KMS-11 (cell line): Measurements from ENCODE around the gene GNA15.

Source experiments
- H2AFZ ChIP-seq: fragments of 200-600 bp; sonication (generic); 2 replicates; pipeline ENCODE4 v1.6.1; 2016; ENCODE audit warnings: antibody characterized with exemption, mixed run types, low read depth
- H3K27ac ChIP-seq: fragments of 200-600 bp; sonication (generic); 2 replicates; pipeline ENCODE4 v1.6.1; 2016; ENCODE audit warnings: mild to moderate bottlenecking, mixed run types
- H3K27me3 ChIP-seq: fragments of 200-600 bp; sonication (generic); 2 replicates; pipeline ENCODE4 v1.6.1; 2017; ENCODE audit warnings: mild to moderate bottlenecking, low read depth, mixed run types, moderate library complexity; ENCODE audit not compliant: insufficient read depth
- H3K36me3 ChIP-seq: fragments of 200-600 bp; sonication (generic); 2 replicates; pipeline ENCODE4 v1.6.1; 2017; ENCODE audit warnings: mild to moderate bottlenecking, mixed run types; ENCODE audit not compliant: insufficient read depth
- H3K4me1 ChIP-seq: fragments of 200-600 bp; sonication (generic); 2 replicates; pipeline ENCODE4 v1.6.1; 2016; ENCODE audit warnings: mild to moderate bottlenecking, low read depth, mixed run types; ENCODE audit not compliant: poor library complexity, severe bottlenecking
- H3K4me2 ChIP-seq: fragments of 200-600 bp; sonication (generic); 2 replicates; pipeline ENCODE4 v1.7.0; 2016; ENCODE audit warnings: mild to moderate bottlenecking, mixed run types
- H3K4me3 ChIP-seq: fragments of 200-600 bp; sonication (generic); IDR thresholded peaks from 2 replicates; pipeline ENCODE4 v1.6.1; 2017; ENCODE audit warnings: low read depth, low read length, mixed read lengths; ENCODE audit not compliant: insufficient read depth
- H3K79me2 ChIP-seq: fragments of 200-600 bp; sonication (generic); 2 replicates; pipeline ENCODE4 v1.6.1; 2016; ENCODE audit warnings: low read depth, mixed run types; ENCODE audit not compliant: insufficient read depth
- H3K9ac ChIP-seq: fragments of 200-600 bp; sonication (generic); 2 replicates; pipeline ENCODE4 v1.6.1; 2016; ENCODE audit warnings: mild to moderate bottlenecking, mixed run types
- H4K20me1 ChIP-seq: fragments of 200-600 bp; sonication (generic); 2 replicates; pipeline ENCODE4 v1.6.1; 2016; ENCODE audit warnings: mild to moderate bottlenecking, mixed run types; ENCODE audit not compliant: insufficient read depth
- CTCF ChIP-seq: fragments of 200-600 bp; sonication (generic); conservative IDR thresholded peaks from 2 replicates; pipeline ENCODE4 v1.6.1; 2017; ENCODE audit warnings: low read depth, mild to moderate bottlenecking, antibody characterized with exemption, low read length, moderate library complexity, mixed read lengths

GNA15 gene

GRCh38 chr19:3119693-3120380 lies 16.0 kb upstream of the GNA15 start:
- Histone ChIP-seq H3K4me1 (peaks cover 2% of the 10 kb centered on the region), H4K20me1 (no peaks in the 10 kb centered on the region), H3K27ac (no peak overlapping the region), H3K4me3 (no peak overlapping the region), H3K4me2 (no peak overlapping the region), H3K79me2 (no peaks in the 10 kb centered on the region), H3K36me3 (no peaks in the 10 kb centered on the region), H2AFZ (no peak overlapping the region), H3K27me3 (peaks cover 20% of the 10 kb centered on the region), H3K9ac (no peak overlapping the region)
- no peak for TF ChIP-seq CTCF

GRCh38 chr19:3120611-3121276 lies 15.1 kb upstream of the GNA15 start:
- Histone ChIP-seq H3K4me2 (no peak overlapping the region), H3K27ac (no peak overlapping the region), H4K20me1 (no peaks in the 10 kb centered on the region), H3K4me3 (no peak overlapping the region), H3K27me3 (peaks cover 27% of the 10 kb centered on the region), H2AFZ (no peak overlapping the region), H3K36me3 (no peaks in the 10 kb centered on the region), H3K9ac (no peak overlapping the region), H3K79me2 (no peaks in the 10 kb centered on the region), H3K4me1 (peaks cover 11% of the 10 kb centered on the region)
- TF ChIP-seq CTCF: no peak

- Histone ChIP-seq H3K79me2 (no peaks in the 10 kb centered on the region), H3K27ac (no peak overlapping the region), H2AFZ (no peak overlapping the region), H3K4me1 (peaks cover 11% of the 10 kb centered on the region), H3K36me3 (no peaks in the 10 kb centered on the region), H3K4me2 (no peak overlapping the region), H3K9ac (no peak overlapping the region), H4K20me1 (no peaks in the 10 kb centered on the region), H3K27me3 (peaks cover 27% of the 10 kb centered on the region), H3K4me3 (no peak overlapping the region)
- TF ChIP-seq CTCF: no peak
Observed at GRCh38 chr19:3121396-3121795, 14.4 kb upstream of the GNA15 start.

GRCh38 chr19:3121821-3122511 lies 13.9 kb upstream of the GNA15 start:
- H3K36me3 ChIP-seq: no peaks in the 10 kb centered on the region

More at GRCh38 chr19:3121821-3122511, 13.9 kb upstream of the GNA15 start:
- Histone ChIP-seq H2AFZ (no peak overlapping the region), H3K4me3 (no peak overlapping the region), H3K4me2 (no peak overlapping the region), H3K79me2 (no peaks in the 10 kb centered on the region), H3K9ac (no peak overlapping the region), H4K20me1 (no peaks in the 10 kb centered on the region), H3K4me1 (peaks cover 11% of the 10 kb centered on the region), H3K27ac (no peak overlapping the region), H3K27me3 (peaks cover 31% of the 10 kb centered on the region)
- TF ChIP-seq CTCF: no peak
